Measurements from ENCODE around the gene ZNF516. TPM values are rescaled to one million over a fixed set of nuclear protein-coding genes. Genes with fewer than 3 reads are reported as not detected.

Gene ZNF516
- total RNA-seq, 1 experiment from 2014 or later: 4.1 TPM

GRCh38 chr18:76364282-76365259 is 130.5 kb downstream of the ZNF516 start:
- DNase-seq (ENCODE audit: low read depth): no peak

GRCh38 chr18:76363436-76364120 is 131.5 kb downstream of the ZNF516 start:
- DNase-seq (ENCODE audit: low read depth): no peak

GRCh38 chr18:76362676-76363075 is 132.4 kb downstream of the ZNF516 start:
- no peak for DNase-seq (ENCODE audit: low read depth)

GRCh38 chr18:76361219-76361618 is 133.8 kb downstream of the ZNF516 start:
- DNase-seq (ENCODE audit: low read depth): no peak

- DNase-seq (ENCODE audit: low read depth): no peak
Observed at GRCh38 chr18:76359909-76360308, 135.1 kb downstream of the ZNF516 start.

GRCh38 chr18:76358774-76359173 is 136.3 kb downstream of the ZNF516 start:
- no peak for DNase-seq (ENCODE audit: low read depth)

GRCh38 chr18:76357585-76358260 is 137.3 kb downstream of the ZNF516 start:
- no peak for DNase-seq (ENCODE audit: low read depth)

GRCh38 chr18:76357174-76357573 is 137.9 kb downstream of the ZNF516 start:
- no peak for DNase-seq (ENCODE audit: low read depth)

- no peak for DNase-seq (ENCODE audit: low read depth)
Observed at GRCh38 chr18:76356666-76357065, 138.4 kb downstream of the ZNF516 start.

GRCh38 chr18:76354348-76354747 is 140.7 kb downstream of the ZNF516 start:
- DNase-seq (ENCODE audit: low read depth): peak; percentile 38

- no peak for DNase-seq (ENCODE audit: low read depth)
Observed at GRCh38 chr18:76353500-76353899, 141.5 kb downstream of the ZNF516 start.

- no peak for DNase-seq (ENCODE audit: low read depth)
Observed at GRCh38 chr18:76353046-76353445, 142.0 kb downstream of the ZNF516 start.

GRCh38 chr18:76351961-76352581 is 143.0 kb downstream of the ZNF516 start:
- peak; percentile 64 for DNase-seq (ENCODE audit: low read depth)

- DNase-seq (ENCODE audit: low read depth): no peak
Observed at GRCh38 chr18:76350134-76351025, 144.7 kb downstream of the ZNF516 start.

- DNase-seq (ENCODE audit: low read depth): peak; percentile 57
Observed at GRCh38 chr18:76349067-76349715, 145.9 kb downstream of the ZNF516 start.

- no peak for DNase-seq (ENCODE audit: low read depth)
Observed at GRCh38 chr18:76348267-76349066, 146.6 kb downstream of the ZNF516 start.

- no peak for DNase-seq (ENCODE audit: low read depth)
Observed at GRCh38 chr18:76347341-76347740, 147.7 kb downstream of the ZNF516 start.

- DNase-seq (ENCODE audit: low read depth): no peak
Observed at GRCh38 chr18:76346490-76347130, 148.4 kb downstream of the ZNF516 start.

GRCh38 chr18:76345901-76346300 is 149.1 kb downstream of the ZNF516 start:
- no peak for DNase-seq (ENCODE audit: low read depth)

Data from RPMI7951 (cell line).